ENCODE data around the gene UCP2. TPM values are rescaled to one million over a fixed set of nuclear protein-coding genes. Genes with fewer than 3 reads are reported as not detected.
A peak's percentile ranks its signal among the peaks of the same experiment; 100 is the strongest.

The UCP2 gene
- total and polyA plus RNA-seq, 2 donors (not counting 3 experiments of a cell fraction or from before 2014, with no cell fraction given) = 16.5 to 24.0 TPM

DNA sequence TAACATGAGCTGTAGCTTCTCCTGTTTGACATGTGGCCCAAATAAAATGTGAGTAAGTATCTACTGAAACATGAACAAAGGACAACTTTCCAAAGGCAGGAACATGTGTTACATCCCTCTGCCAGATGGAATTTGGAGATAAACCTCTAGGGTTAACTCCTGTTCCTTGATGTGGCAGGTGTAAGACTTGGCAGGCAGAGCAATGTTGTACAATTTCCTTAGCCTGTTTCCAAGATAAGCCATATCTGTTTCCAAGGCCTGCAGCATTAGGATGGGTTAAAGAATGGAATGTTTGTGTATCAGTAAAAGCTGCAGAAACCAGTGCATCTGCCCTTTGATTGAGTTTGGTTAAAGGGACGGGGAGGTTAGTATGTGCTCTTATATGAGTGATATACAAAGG lies 40.6 kb downstream of the UCP2 start:
- dilution Hi-C loops (cut with MboI; ENCODE audit: extremely low pct_ligation_motif_present, low sequenced_read_pairs) = no loop called here

DNA sequence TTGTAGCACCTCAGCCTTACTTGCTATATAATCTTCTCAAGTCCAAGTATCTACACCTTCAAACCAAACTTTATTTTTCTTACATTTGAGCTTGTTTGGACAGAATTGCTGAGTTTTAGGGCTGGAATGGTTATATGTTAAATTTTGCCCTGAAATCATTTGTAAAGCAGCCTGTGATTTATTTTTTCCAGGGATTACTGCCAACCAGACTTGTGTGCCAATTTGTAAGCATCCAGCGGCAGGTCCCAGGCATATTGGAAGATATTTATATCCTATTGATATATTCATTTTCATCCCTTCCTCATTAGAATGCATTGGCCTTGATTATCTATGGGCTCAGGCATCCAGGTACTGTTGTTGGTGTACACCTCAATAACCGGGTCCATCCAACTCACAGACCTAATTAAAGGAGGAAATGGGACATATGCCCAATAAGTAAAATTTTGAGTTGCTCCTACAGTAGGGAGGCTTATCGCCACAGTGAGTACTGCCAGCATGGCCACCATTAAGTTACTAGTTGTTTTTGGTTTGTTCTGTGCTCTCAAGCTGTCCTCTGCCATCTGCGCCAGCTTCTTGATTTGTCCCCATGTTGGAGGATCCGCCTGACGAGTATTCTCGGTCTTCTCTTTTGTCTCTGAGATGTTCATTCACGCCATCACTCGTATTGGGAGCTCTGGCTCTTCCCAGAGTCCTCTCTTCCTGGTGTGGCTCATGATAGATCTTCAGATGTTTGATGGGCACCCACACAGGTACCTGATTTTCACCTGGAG lies 41.7 kb downstream of the UCP2 start:
- no peak overlapping the region for H3K4me3 ChIP-seq (replicated peaks in 1 of 3; ENCODE audit: insufficient read depth in 1 of 3, low read depth in 1 of 3, low read length in 3 of 3)
- H2AFZ ChIP-seq (ENCODE audit: low read depth, low read length) = no peak overlapping the region
- no peak overlapping the region for H3K27ac ChIP-seq (ENCODE audit: insufficient read depth, low read depth, low read length)
- no peaks in the 10 kb centered on the region for H3K36me3 ChIP-seq (ENCODE audit: control insufficient read depth in 2 of 2, extremely low read depth in 1 of 2, insufficient read depth in 2 of 2, low read length in 2 of 2)
- ChIA-PET POLR2A (no interaction called here), CTCF (interaction anchor here (1.9 kb wide), 1 partner anchor 10 kb away, joined by 7 read pairs; no protein-coding TSS in a partner anchor)
- dilution Hi-C loops (cut with MboI; ENCODE audit: extremely low pct_ligation_motif_present, low sequenced_read_pairs) = no loop called here
- no peaks in the 10 kb centered on the region for H3K9me3 ChIP-seq (replicated peaks; ENCODE audit: control insufficient read depth, insufficient read depth, low read length)
- intact Hi-C loops (cut with micrococcal nuclease) = no loop called here
- TF ChIP-seq MAX (IDR thresholded peaks at IDR 0.05; ENCODE audit: insufficient read depth, insufficient read length) (no peak), FOS (IDR thresholded peaks at IDR 0.05; ENCODE audit: borderline replicate concordance, insufficient read depth, low read length) (no peak), POLR2A (IDR thresholded peaks at IDR 0.05; ENCODE audit: low read depth, low read length) (no peak), JUN (IDR thresholded peaks at IDR 0.05; ENCODE audit: borderline replicate concordance, insufficient read depth, insufficient read length, low read depth) (no peak), EZH2 (IDR thresholded peaks at IDR 0.05; ENCODE audit: borderline replicate concordance, low read depth, low read length, severe bottlenecking) (no peak), MYC (IDR thresholded peaks at IDR 0.05; ENCODE audit: low read depth, low read length) (no peak), POLR2AphosphoS5 (IDR thresholded peaks at IDR 0.05; ENCODE audit: insufficient read depth, low read depth, low read length) (no peak), GATA2 (IDR thresholded peaks at IDR 0.05; ENCODE audit: insufficient read depth, insufficient read length, low read depth, low read length) (no peak)
- TF ChIP-seq, protein P1, sequence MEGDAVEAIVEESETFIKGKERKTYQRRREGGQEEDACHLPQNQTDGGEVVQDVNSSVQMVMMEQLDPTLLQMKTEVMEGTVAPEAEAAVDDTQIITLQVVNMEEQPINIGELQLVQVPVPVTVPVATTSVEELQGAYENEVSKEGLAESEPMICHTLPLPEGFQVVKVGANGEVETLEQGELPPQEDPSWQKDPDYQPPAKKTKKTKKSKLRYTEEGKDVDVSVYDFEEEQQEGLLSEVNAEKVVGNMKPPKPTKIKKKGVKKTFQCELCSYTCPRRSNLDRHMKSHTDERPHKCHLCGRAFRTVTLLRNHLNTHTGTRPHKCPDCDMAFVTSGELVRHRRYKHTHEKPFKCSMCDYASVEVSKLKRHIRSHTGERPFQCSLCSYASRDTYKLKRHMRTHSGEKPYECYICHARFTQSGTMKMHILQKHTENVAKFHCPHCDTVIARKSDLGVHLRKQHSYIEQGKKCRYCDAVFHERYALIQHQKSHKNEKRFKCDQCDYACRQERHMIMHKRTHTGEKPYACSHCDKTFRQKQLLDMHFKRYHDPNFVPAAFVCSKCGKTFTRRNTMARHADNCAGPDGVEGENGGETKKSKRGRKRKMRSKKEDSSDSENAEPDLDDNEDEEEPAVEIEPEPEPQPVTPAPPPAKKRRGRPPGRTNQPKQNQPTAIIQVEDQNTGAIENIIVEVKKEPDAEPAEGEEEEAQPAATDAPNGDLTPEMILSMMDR (IDR thresholded peaks at IDR 0.05; ENCODE audit: extremely low read depth in 1 of 2, insufficient read depth in 1 of 2, low read depth in 1 of 2, low read length in 2 of 2) = no peak
- no peaks in the 10 kb centered on the region for H3K4me1 ChIP-seq (ENCODE audit: control insufficient read depth, extremely low read depth, insufficient read depth, low read length)
- DNase-seq (ENCODE audit: low read depth, low spot score) (no peak), FAIRE-seq (no peak)
- no peaks in the 10 kb centered on the region for H3K9me1 ChIP-seq (replicated peaks; ENCODE audit: control insufficient read depth, extremely low read depth, insufficient read depth, low read length)
- no peak overlapping the region for H3K4me2 ChIP-seq (ENCODE audit: insufficient read depth, low read length)
- H3K79me2 ChIP-seq (ENCODE audit: control insufficient read depth, insufficient read depth, low read length) = no peaks in the 10 kb centered on the region
- BruUV-seq (replicated peaks) = no TSS peak
- H3K27me3 ChIP-seq (ENCODE audit: control insufficient read depth in 2 of 2, insufficient read depth in 2 of 2, low read length in 2 of 2) = no peaks in the 10 kb centered on the region
- no peaks in the 10 kb centered on the region for H4K20me1 ChIP-seq (replicated peaks; ENCODE audit: control insufficient read depth, extremely low read depth, insufficient read depth, low read length)
- H3K9ac ChIP-seq (replicated peaks; ENCODE audit: extremely low read depth, insufficient read depth, low read length) = no peak overlapping the region

More for the DNA sequence above, 40.6 kb downstream of the UCP2 start:
- FAIRE-seq (no peak), DNase-seq (ENCODE audit: low read depth, low spot score) (peak; percentile 91)
- no peak overlapping the region for H2AFZ ChIP-seq (ENCODE audit: low read depth, low read length)
- no peaks in the 10 kb centered on the region for H3K79me2 ChIP-seq (ENCODE audit: control insufficient read depth, insufficient read depth, low read length)
- no peak for TF ChIP-seq POLR2AphosphoS5 (IDR thresholded peaks at IDR 0.05; ENCODE audit: insufficient read depth, low read depth, low read length)
- peak; percentile 32 for TF ChIP-seq POLR2A (IDR thresholded peaks at IDR 0.05; ENCODE audit: low read depth, low read length)
- BruUV-seq (replicated peaks) = no TSS peak
- POLR2A ChIA-PET = interaction anchor here (0.6 kb wide), 1 partner anchor 41 kb away, joined by 3 read pairs; no protein-coding TSS in a partner anchor
- H3K9ac ChIP-seq (replicated peaks; ENCODE audit: extremely low read depth, insufficient read depth, low read length) = no peak overlapping the region
- no peaks in the 10 kb centered on the region for H4K20me1 ChIP-seq (replicated peaks; ENCODE audit: control insufficient read depth, extremely low read depth, insufficient read depth, low read length)
- H3K27ac ChIP-seq (ENCODE audit: insufficient read depth, low read depth, low read length) = no peak overlapping the region
- intact Hi-C loops (cut with micrococcal nuclease) = no loop called here
- no peak overlapping the region for H3K4me3 ChIP-seq (replicated peaks in 1 of 3; ENCODE audit: insufficient read depth in 1 of 3, low read depth in 1 of 3, low read length in 3 of 3)
- no peaks in the 10 kb centered on the region for H3K4me1 ChIP-seq (ENCODE audit: control insufficient read depth, extremely low read depth, insufficient read depth, low read length)
- no peaks in the 10 kb centered on the region for H3K36me3 ChIP-seq (ENCODE audit: control insufficient read depth in 2 of 2, extremely low read depth in 1 of 2, insufficient read depth in 2 of 2, low read length in 2 of 2)
- H3K27me3 ChIP-seq (ENCODE audit: control insufficient read depth in 2 of 2, insufficient read depth in 2 of 2, low read length in 2 of 2) = no peaks in the 10 kb centered on the region
- H3K9me1 ChIP-seq (replicated peaks; ENCODE audit: control insufficient read depth, extremely low read depth, insufficient read depth, low read length) = no peaks in the 10 kb centered on the region
- no peak overlapping the region for H3K4me2 ChIP-seq (ENCODE audit: insufficient read depth, low read length)
- no peaks in the 10 kb centered on the region for H3K9me3 ChIP-seq (replicated peaks; ENCODE audit: control insufficient read depth, insufficient read depth, low read length)
- CTCF ChIA-PET = interaction anchor here (1.9 kb wide), 1 partner anchor 11 kb away, joined by 7 read pairs; no protein-coding TSS in a partner anchor
